K562 treated with DMSO at 1 percent for 4 hours (cell line): ENCODE results near the gene APEX1. TPM values are rescaled to one million over a fixed set of nuclear protein-coding genes. Genes with fewer than 3 reads are reported as not detected.

ENCODE experiments used
- total RNA-seq: library from RNA; unstranded; fragments of 300-600 nt; gene quantifications from 2 replicates; pipeline ENCODE4 v1.2.3, GENCODE V29; 2022; ENCODE audit not compliant: insufficient read depth

APEX1 gene
- 130 and 152 TPM in 2 replicates for total RNA-seq

GRCh38 chr14:20454516-20455354 lies at the start of gene APEX1, which contains the start of gene OSGEP:
Gene APEX1 (plus strand): TSS chr14:20455226. CDS start chr14:20455646, 420 bp downstream.
Gene OSGEP (minus strand): TSS chr14:20454812. CDS start chr14:20454683, 129 bp downstream.

GRCh38 chr14:20412876-20413743 lies 41.9 kb upstream of the APEX1 start, which contains the start of gene TEP1:
Gene TEP1 (minus strand): TSS chr14:20413501. CDS start chr14:20408439, 5,062 bp downstream.

GRCh38 chr14:20435582-20436362 lies 19.3 kb upstream of the APEX1 start, which contains the start of gene KLHL33:
Gene KLHL33 (minus strand): TSS chr14:20436166. CDS start chr14:20435811, 355 bp downstream.

GRCh38 chr14:20461225-20462141 lies 6.5 kb downstream of the APEX1 start, which contains the start of gene PIP4P1:
Gene PIP4P1 (minus strand): TSS chr14:20461434. CDS start chr14:20461325, 109 bp downstream.

GRCh38 chr14:20469242-20469889 lies 14.3 kb downstream of the APEX1 start, which contains the start of gene PNP:
Gene PNP (plus strand): TSS chr14:20469406. CDS start chr14:20469525, 119 bp downstream.

Other genes starting within 250 kb of the APEX1 start
- not detected in 2 replicates for gene OR11H6, start 231.5 kb upstream of the APEX1 start, total RNA-seq
- not detected in 2 replicates for gene OR11H7, start 226.2 kb upstream of the APEX1 start, total RNA-seq
- gene OR11H4, start 215.9 kb upstream of the APEX1 start, total RNA-seq: not detected in 2 replicates
- 2.1 and 2.7 TPM in 2 replicates for gene TTC5, start 149.3 kb upstream of the APEX1 start, total RNA-seq
- gene CCNB1IP1, start 121.9 kb upstream of the APEX1 start, total RNA-seq: 99.0 and 107 TPM in 2 replicates
- 20.8 and 24.1 TPM in 2 replicates for gene PARP2, start 111.6 kb upstream of the APEX1 start, total RNA-seq
- gene TEP1, start 41.7 kb upstream of the APEX1 start, total RNA-seq: 9.1 and 9.3 TPM in 2 replicates
- gene KLHL33, start 19.1 kb upstream of the APEX1 start, total RNA-seq: 0.10 TPM in 1 of 2 replicates, not detected in the other
- gene OSGEP, start 414 bp upstream of the APEX1 start, total RNA-seq: 32.4 and 42.3 TPM in 2 replicates
- 21.9 and 22.0 TPM in 2 replicates for gene PIP4P1, start 6.2 kb downstream of the APEX1 start, total RNA-seq
- gene PNP, start 14.2 kb downstream of the APEX1 start, total RNA-seq: 75.8 and 87.0 TPM in 2 replicates
- gene RNASE10, start 50.3 kb downstream of the APEX1 start, total RNA-seq: not detected in 2 replicates
- gene RNASE9, start 105.8 kb downstream of the APEX1 start, total RNA-seq: not detected in 2 replicates
- not detected in 2 replicates for gene RNASE11, start 132.8 kb downstream of the APEX1 start, total RNA-seq
- not detected in 2 replicates for gene RNASE12, start 136.2 kb downstream of the APEX1 start, total RNA-seq
- not detected in 2 replicates for gene OR6S1, start 186.5 kb downstream of the APEX1 start, total RNA-seq
- 0.80 and 4.6 TPM in 2 replicates for gene RNASE4, start 229.3 kb downstream of the APEX1 start, total RNA-seq
- 1.7 TPM in 1 of 2 replicates, not detected in the other for gene ANG, start 233.5 kb downstream of the APEX1 start, total RNA-seq